ENCODE results near the gene RPL28.

The RPL28 gene

DNA sequence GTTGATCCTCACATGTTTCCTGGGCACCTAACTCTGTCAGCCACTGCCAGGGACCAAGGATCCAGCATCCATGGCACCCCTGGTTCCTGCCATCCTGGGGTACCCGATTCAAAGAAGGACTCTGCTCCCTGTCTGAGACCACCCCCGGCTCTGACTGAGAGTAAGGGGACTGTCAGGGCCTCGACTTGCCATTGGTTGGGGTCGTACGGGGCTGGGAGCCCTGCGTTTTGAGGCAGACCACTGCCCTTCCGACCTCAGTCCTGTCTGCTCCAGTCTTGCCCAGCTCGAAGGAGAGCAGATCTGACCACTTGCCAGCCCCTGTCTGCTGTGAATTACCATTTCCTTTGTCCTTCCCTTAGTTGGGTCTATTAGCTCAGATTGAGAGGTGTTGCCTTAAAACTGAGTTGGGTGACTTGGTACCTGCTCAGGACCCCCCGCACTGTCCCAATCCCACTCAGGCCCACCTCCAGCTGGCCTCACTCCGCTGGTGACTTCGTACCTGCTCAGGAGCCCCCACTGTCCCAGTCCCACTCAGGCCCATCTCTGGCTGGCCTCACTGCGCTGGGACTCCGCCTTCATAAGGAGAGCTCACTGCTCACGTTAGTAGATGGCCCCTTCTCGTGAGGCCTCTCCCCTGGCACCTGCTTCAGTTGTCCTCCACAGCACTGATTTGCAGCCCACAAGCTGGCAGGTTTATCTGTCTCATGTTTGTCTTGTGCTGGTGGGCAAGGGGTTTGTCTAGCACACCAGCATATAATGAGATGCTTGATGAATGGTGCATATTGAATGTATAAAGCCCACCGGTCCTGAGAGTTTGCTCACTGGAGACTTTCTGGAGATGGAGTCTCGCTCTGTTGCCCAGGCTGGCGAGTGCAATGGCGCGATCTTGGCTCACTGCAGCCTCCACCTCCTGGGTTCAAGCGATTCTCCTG is 3.9 kb downstream of the RPL28 start:
- peaks cover 56% of the 10 kb centered on the region for H3K36me3 ChIP-seq (replicated peaks; ENCODE audit: low read depth, low read length)
- H3K79me2 ChIP-seq (ENCODE audit: low read length) = peaks cover 38% of the 10 kb centered on the region
- no peaks in the 10 kb centered on the region for H3K27me3 ChIP-seq (ENCODE audit: low read depth, low read length)
- H3K4me1 ChIP-seq (ENCODE audit: low read length) = peaks cover 18% of the 10 kb centered on the region
- no peak overlapping the region for H3K9ac ChIP-seq (ENCODE audit: low read length)
- no peak overlapping the region for H3K4me3 ChIP-seq (ENCODE audit: low read length)
- no peak overlapping the region for H3K4me2 ChIP-seq (ENCODE audit: low read length)
- no peaks in the 10 kb centered on the region for H3K9me3 ChIP-seq (ENCODE audit: insufficient read depth, low read length)
- no peak for TF ChIP-seq EZH2phosphoT487 (IDR thresholded peaks at IDR 0.05; ENCODE audit: low read depth)
- TF ChIP-seq, protein P1, sequence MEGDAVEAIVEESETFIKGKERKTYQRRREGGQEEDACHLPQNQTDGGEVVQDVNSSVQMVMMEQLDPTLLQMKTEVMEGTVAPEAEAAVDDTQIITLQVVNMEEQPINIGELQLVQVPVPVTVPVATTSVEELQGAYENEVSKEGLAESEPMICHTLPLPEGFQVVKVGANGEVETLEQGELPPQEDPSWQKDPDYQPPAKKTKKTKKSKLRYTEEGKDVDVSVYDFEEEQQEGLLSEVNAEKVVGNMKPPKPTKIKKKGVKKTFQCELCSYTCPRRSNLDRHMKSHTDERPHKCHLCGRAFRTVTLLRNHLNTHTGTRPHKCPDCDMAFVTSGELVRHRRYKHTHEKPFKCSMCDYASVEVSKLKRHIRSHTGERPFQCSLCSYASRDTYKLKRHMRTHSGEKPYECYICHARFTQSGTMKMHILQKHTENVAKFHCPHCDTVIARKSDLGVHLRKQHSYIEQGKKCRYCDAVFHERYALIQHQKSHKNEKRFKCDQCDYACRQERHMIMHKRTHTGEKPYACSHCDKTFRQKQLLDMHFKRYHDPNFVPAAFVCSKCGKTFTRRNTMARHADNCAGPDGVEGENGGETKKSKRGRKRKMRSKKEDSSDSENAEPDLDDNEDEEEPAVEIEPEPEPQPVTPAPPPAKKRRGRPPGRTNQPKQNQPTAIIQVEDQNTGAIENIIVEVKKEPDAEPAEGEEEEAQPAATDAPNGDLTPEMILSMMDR (IDR thresholded peaks at IDR 0.05; ENCODE audit: low read depth, low read length) = no peak
- peaks cover 62% of the 10 kb centered on the region for H4K20me1 ChIP-seq (ENCODE audit: insufficient read depth, low read length)
- no peak overlapping the region for H2AFZ ChIP-seq (ENCODE audit: low read depth, low read length)
- H3K27ac ChIP-seq (ENCODE audit: low read length) = no peak overlapping the region

DNA sequence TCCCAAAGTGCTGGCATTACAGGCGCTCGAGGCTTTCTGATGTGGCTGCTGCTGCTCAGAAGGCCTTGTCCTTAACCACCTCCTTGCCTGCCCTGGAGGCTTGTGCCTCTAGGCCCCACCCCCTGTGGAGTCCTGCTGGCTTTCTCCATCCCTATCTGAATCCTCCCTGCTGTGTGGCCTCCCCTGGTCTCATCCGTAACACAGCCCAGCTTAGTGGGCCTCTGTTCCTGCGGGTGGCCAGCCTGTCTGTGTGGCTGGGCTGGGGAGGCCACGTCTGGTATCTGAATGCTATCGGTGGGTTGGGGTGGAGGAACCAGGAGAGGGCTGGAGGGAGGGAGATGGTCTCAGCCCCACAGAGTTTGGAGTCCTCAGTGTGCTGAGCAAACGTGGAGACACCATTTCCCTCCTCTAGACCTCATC is 4.7 kb downstream of the RPL28 start:
- no peak overlapping the region for H3K9ac ChIP-seq (ENCODE audit: low read length)
- no peak overlapping the region for H2AFZ ChIP-seq (ENCODE audit: low read depth, low read length)
- peaks cover 62% of the 10 kb centered on the region for H4K20me1 ChIP-seq (ENCODE audit: insufficient read depth, low read length)
- H3K4me2 ChIP-seq (ENCODE audit: low read length) = no peak overlapping the region
- no peak overlapping the region for H3K27ac ChIP-seq (ENCODE audit: low read length)
- peaks cover 34% of the 10 kb centered on the region for H3K79me2 ChIP-seq (ENCODE audit: low read length)
- no peaks in the 10 kb centered on the region for H3K9me3 ChIP-seq (ENCODE audit: insufficient read depth, low read length)
- H3K27me3 ChIP-seq (ENCODE audit: low read depth, low read length) = no peaks in the 10 kb centered on the region
- no peak for TF ChIP-seq EZH2phosphoT487 (IDR thresholded peaks at IDR 0.05; ENCODE audit: low read depth)
- TF ChIP-seq, protein P1 (IDR thresholded peaks at IDR 0.05; ENCODE audit: low read depth, low read length) = no peak
- H3K4me3 ChIP-seq (ENCODE audit: low read length) = no peak overlapping the region
- H3K36me3 ChIP-seq (replicated peaks; ENCODE audit: low read depth, low read length) = peaks cover 56% of the 10 kb centered on the region
- H3K4me1 ChIP-seq (ENCODE audit: low read length) = peaks cover 14% of the 10 kb centered on the region

DNA sequence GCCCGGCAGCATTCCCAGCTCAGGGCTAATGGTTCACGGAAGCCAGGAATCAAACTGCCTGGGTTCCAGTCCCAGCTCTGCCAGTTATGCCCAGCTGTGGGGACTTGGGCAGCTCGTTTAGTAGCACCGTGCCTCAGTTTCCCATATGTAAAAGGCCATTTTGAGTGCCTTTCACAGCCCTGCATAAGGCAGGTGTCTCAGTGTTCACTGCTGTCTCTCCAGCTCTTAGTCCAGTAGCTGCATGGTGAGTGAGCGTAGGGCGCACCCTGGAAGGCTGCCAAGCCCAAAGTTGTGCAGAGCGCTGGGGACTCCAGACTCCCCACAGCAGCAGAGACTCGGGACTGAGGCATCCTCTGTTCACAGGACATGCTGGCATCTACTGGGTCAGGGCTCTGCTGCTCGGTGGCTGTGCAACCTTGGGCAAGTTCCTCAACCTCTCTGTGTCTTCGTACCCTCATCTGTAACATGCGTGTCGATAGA is 5.5 kb downstream of the RPL28 start:
- Histone ChIP-seq H3K4me1 (ENCODE audit: low read length) (peaks cover 14% of the 10 kb centered on the region), H2AFZ (ENCODE audit: low read depth, low read length) (no peak overlapping the region), H3K79me2 (ENCODE audit: low read length) (peaks cover 29% of the 10 kb centered on the region), H3K9ac (ENCODE audit: low read length) (no peak overlapping the region), H4K20me1 (ENCODE audit: insufficient read depth, low read length) (peaks cover 60% of the 10 kb centered on the region), H3K9me3 (ENCODE audit: insufficient read depth, low read length) (no peaks in the 10 kb centered on the region), H3K27ac (ENCODE audit: low read length) (no peak overlapping the region), H3K36me3 (replicated peaks; ENCODE audit: low read depth, low read length) (peaks cover 52% of the 10 kb centered on the region), H3K4me2 (ENCODE audit: low read length) (no peak overlapping the region), H3K27me3 (ENCODE audit: low read depth, low read length) (no peaks in the 10 kb centered on the region), H3K4me3 (ENCODE audit: low read length) (no peak overlapping the region)
- TF ChIP-seq, protein P1 (IDR thresholded peaks at IDR 0.05; ENCODE audit: low read depth, low read length) = no peak
- no peak for TF ChIP-seq EZH2phosphoT487 (IDR thresholded peaks at IDR 0.05; ENCODE audit: low read depth)
